ENCODE results near the gene ZNF518B.

GRCh38 chr4:10442976-10443375 lies 14.2 kb downstream of the ZNF518B start:
- TF ChIP-seq POLR2A (IDR thresholded peaks at IDR 0.05; ENCODE audit: low read depth, low read length) (no peak), POLR2AphosphoS5 (IDR thresholded peaks at IDR 0.05; ENCODE audit: low read depth, low read length) (no peak)
